HEK293 (cell line): ENCODE data around the gene PRIMA1.

Experiments used
- CTCF ChIA-PET: fragments of 350-600 bp; formaldehyde crosslinking; extraction: SDS; loops from one replicate; lab custom pipeline; 2021; ENCODE audit warnings: antibody characterized with exemption; lab: Yijun Ruan, JAX
- POLR2A ChIA-PET: fragments of 300-600 bp; formaldehyde crosslinking; extraction: SDS; loops from one replicate; lab custom pipeline; 2020; ENCODE audit warnings: antibody characterized with exemption, inconsistent platforms; lab: Yijun Ruan, JAX
- H3K27ac ChIP-seq: fragments of 200-500 bp; sonication (Bioruptor generic); 2 replicates; pipeline ENCODE4 v1.5.1; 2014; ENCODE audit warnings: low read depth, low read length, control low read depth, inconsistent platforms; ENCODE audit errors: extremely low read depth
- H3K36me3 ChIP-seq, 2 experiments: fragments of 200-500 bp in 1 of 2; sonication (Bioruptor generic) in 1 of 2; 1 replicate in 1 of 2; 2 replicates in 1 of 2; pipeline ENCODE4 v1.5.1; 2014 to 2017; ENCODE audit warnings: inconsistent platforms in 2 of 2, low read length in 2 of 2; ENCODE audit not compliant: control insufficient read depth in 2 of 2, insufficient read depth in 1 of 2
- H3K4me1 ChIP-seq: fragments of 200-500 bp; sonication (Bioruptor generic); 2 replicates; pipeline ENCODE4 v1.5.1; 2014; ENCODE audit warnings: mild to moderate bottlenecking, low read length, inconsistent platforms; ENCODE audit not compliant: control insufficient read depth, insufficient read depth
- H3K4me3 ChIP-seq: 2 replicates; pipeline ENCODE4 v1.5.1; 2011; ENCODE audit warnings: low read depth, mild to moderate bottlenecking, control low read depth, low read length, moderate library complexity
- H3K9me3 ChIP-seq: fragments of 200-500 bp; sonication (Bioruptor generic); 2 replicates; pipeline ENCODE4 v1.5.1; 2014; ENCODE audit warnings: low read depth, low read length, inconsistent platforms; ENCODE audit not compliant: control insufficient read depth, insufficient read depth
- GFI1B ChIP-seq: fragments of 450-650 bp; formaldehyde crosslinking; IDR thresholded peaks from 2 replicates; pipeline ENCODE4 v1.5.1; 2016; ENCODE audit warnings: missing biosample characterization, missing genetic modification characterization
- KLF1 ChIP-seq: fragments of 450-650 bp; formaldehyde crosslinking; IDR thresholded peaks from 2 replicates; pipeline ENCODE4 v1.5.1; 2016; ENCODE audit warnings: missing biosample characterization, missing genetic modification characterization
- MEIS1 ChIP-seq: sonication (generic); formaldehyde crosslinking; IDR thresholded peaks from 2 replicates; pipeline ENCODE4 v1.8.1; 2022; ENCODE audit warnings: missing genetic modification reagents, mild to moderate bottlenecking, borderline replicate concordance
- MZF1 ChIP-seq: fragments of 450-650 bp; formaldehyde crosslinking; IDR thresholded peaks from 2 replicates; pipeline ENCODE4 v1.5.1; 2017; ENCODE audit warnings: missing biosample characterization, missing genetic modification characterization, borderline replicate concordance
- PBX3 ChIP-seq: sonication (generic); formaldehyde crosslinking; IDR thresholded peaks from 2 replicates; pipeline ENCODE4 v1.8.1; 2022; ENCODE audit warnings: mild to moderate bottlenecking, moderate library complexity, missing genetic modification reagents
- PRDM2 ChIP-seq: fragments of 450-650 bp; formaldehyde crosslinking; IDR thresholded peaks from 2 replicates; pipeline ENCODE4 v1.5.1; 2016; ENCODE audit warnings: missing biosample characterization, missing genetic modification characterization, borderline replicate concordance
- SALL2 ChIP-seq: fragments of 450-650 bp; formaldehyde crosslinking; IDR thresholded peaks from 2 replicates; pipeline ENCODE4 v1.5.0; 2017; ENCODE audit warnings: missing biosample characterization, mild to moderate bottlenecking, missing genetic modification characterization, borderline replicate concordance
- SETDB1 ChIP-seq: IDR thresholded peaks from one replicate; pipeline ENCODE4 v1.6.1; 2017; ENCODE audit warnings: mild to moderate bottlenecking, low read length, moderate library complexity, mixed read lengths; ENCODE audit not compliant: insufficient read length
- SP2 ChIP-seq: fragments of 450-650 bp; formaldehyde crosslinking; IDR thresholded peaks from 2 replicates; pipeline ENCODE4 v1.5.1; 2016; ENCODE audit warnings: missing biosample characterization, missing genetic modification characterization
- SP7 ChIP-seq: fragments of 450-650 bp; formaldehyde crosslinking; IDR thresholded peaks from 2 replicates; pipeline ENCODE4 v1.5.1; 2016; ENCODE audit warnings: missing biosample characterization, missing genetic modification characterization
- ZBTB20 ChIP-seq: fragments of 450-650 bp; formaldehyde crosslinking; IDR thresholded peaks from 2 replicates; pipeline ENCODE4 v1.5.1; 2016; ENCODE audit warnings: missing biosample characterization, missing genetic modification characterization
- ZNF114 ChIP-seq: fragments of 450-650 bp; formaldehyde crosslinking; IDR thresholded peaks from 2 replicates; pipeline ENCODE4 v1.5.0; 2017; ENCODE audit warnings: missing biosample characterization, missing genetic modification characterization
- ZNF140 ChIP-seq: fragments of 450-650 bp; formaldehyde crosslinking; IDR thresholded peaks from 2 replicates; pipeline ENCODE4 v1.5.1; 2016; ENCODE audit warnings: missing biosample characterization, missing genetic modification characterization
- ZNF37A ChIP-seq: fragments of 450-650 bp; IDR thresholded peaks from 2 replicates; pipeline ENCODE4 v1.5.1; 2018; ENCODE audit warnings: missing biosample characterization, missing genetic modification characterization
- ZNF391 ChIP-seq: fragments of 450-650 bp; formaldehyde crosslinking; IDR thresholded peaks from 2 replicates; pipeline ENCODE4 v1.5.1; 2016; ENCODE audit warnings: low read depth, missing biosample characterization, missing genetic modification characterization, borderline replicate concordance
- ZNF433 ChIP-seq: fragments of 450-650 bp; formaldehyde crosslinking; IDR thresholded peaks from 2 replicates; pipeline ENCODE4 v1.5.1; 2016; ENCODE audit warnings: missing biosample characterization, missing genetic modification characterization, low read depth
- ZNF514 ChIP-seq: fragments of 450-650 bp; formaldehyde crosslinking; IDR thresholded peaks from 2 replicates; pipeline ENCODE4 v1.5.1; 2016; ENCODE audit warnings: missing biosample characterization, missing genetic modification characterization
- ZNF544 ChIP-seq: fragments of 450-650 bp; formaldehyde crosslinking; IDR thresholded peaks from 2 replicates; pipeline ENCODE4 v1.5.0; 2017; ENCODE audit warnings: missing biosample characterization, missing genetic modification characterization
- ZNF677 ChIP-seq: fragments of 450-650 bp; IDR thresholded peaks from 2 replicates; pipeline ENCODE4 v1.5.0; 2018; ENCODE audit warnings: missing biosample characterization, mild to moderate bottlenecking, missing genetic modification characterization, moderate library complexity
- ZNF692 ChIP-seq: fragments of 450-650 bp; formaldehyde crosslinking; IDR thresholded peaks from 2 replicates; pipeline ENCODE4 v1.5.1; 2016; ENCODE audit warnings: missing biosample characterization, missing genetic modification characterization
- ZNF707 ChIP-seq: fragments of 450-650 bp; formaldehyde crosslinking; IDR thresholded peaks from 2 replicates; pipeline ENCODE4 v1.5.1; 2016; ENCODE audit warnings: missing biosample characterization, missing genetic modification characterization
- TF ChIP-seq, protein P1 (sequence below): fragments of 450-650 bp; formaldehyde crosslinking; IDR thresholded peaks from 2 replicates; pipeline ENCODE4 v1.5.1; 2016; ENCODE audit warnings: missing biosample characterization, missing genetic modification characterization
- TF ChIP-seq, protein P2 (sequence below): IDR thresholded peaks from 2 replicates; pipeline ENCODE4 v1.6.1; 2011; ENCODE audit warnings: mild to moderate bottlenecking, low read depth, low read length, borderline replicate concordance
- TF ChIP-seq, protein P3 (sequence below): fragments of 450-650 bp; formaldehyde crosslinking; IDR thresholded peaks from 2 replicates; pipeline ENCODE4 v1.5.1; 2016; ENCODE audit warnings: missing biosample characterization, missing genetic modification characterization

Gene PRIMA1

GRCh38 chr14:93682459-93682858, 105.8 kb downstream of the PRIMA1 start:
- CTCF ChIA-PET = interaction anchor here (0.6 kb wide), 1 partner anchor 297 kb away, joined by 4 read pairs; no protein-coding TSS in a partner anchor
- Histone ChIP-seq H3K36me3 (no peaks in the 10 kb centered on the region), H3K4me1 (no peaks in the 10 kb centered on the region), H3K9me3 (no peaks in the 10 kb centered on the region), H3K4me3 (no peak overlapping the region), H3K27ac (no peak overlapping the region)
- POLR2A ChIA-PET = no interaction called here
- TF ChIP-seq PBX3 (CRISPR knock-in tag) = no peak
- TF ChIP-seq ZBTB20 (tag by site-specific recombination) = no peak
- no peak for TF ChIP-seq MZF1 (tag by site-specific recombination)
- TF ChIP-seq ZNF140 = no peak
- no peak for TF ChIP-seq SP2 (tag by site-specific recombination)
- TF ChIP-seq ZNF544 (tag by site-specific recombination) = no peak
- no peak for TF ChIP-seq ZNF514
- no peak for TF ChIP-seq KLF1 (tag by site-specific recombination)
- TF ChIP-seq ZNF433 (tag by site-specific recombination) = no peak
- TF ChIP-seq ZNF114 (tag by site-specific recombination) = no peak
- TF ChIP-seq, protein P1, sequence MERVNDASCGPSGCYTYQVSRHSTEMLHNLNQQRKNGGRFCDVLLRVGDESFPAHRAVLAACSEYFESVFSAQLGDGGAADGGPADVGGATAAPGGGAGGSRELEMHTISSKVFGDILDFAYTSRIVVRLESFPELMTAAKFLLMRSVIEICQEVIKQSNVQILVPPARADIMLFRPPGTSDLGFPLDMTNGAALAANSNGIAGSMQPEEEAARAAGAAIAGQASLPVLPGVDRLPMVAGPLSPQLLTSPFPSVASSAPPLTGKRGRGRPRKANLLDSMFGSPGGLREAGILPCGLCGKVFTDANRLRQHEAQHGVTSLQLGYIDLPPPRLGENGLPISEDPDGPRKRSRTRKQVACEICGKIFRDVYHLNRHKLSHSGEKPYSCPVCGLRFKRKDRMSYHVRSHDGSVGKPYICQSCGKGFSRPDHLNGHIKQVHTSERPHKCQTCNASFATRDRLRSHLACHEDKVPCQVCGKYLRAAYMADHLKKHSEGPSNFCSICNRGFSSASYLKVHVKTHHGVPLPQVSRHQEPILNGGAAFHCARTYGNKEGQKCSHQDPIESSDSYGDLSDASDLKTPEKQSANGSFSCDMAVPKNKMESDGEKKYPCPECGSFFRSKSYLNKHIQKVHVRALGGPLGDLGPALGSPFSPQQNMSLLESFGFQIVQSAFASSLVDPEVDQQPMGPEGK (tag by site-specific recombination) = no peak
- TF ChIP-seq ZNF37A (tag by site-specific recombination) = no peak
- no peak for TF ChIP-seq ZNF391 (tag by site-specific recombination)
- no peak for TF ChIP-seq GFI1B (tag by site-specific recombination)
- TF ChIP-seq, protein P2, sequence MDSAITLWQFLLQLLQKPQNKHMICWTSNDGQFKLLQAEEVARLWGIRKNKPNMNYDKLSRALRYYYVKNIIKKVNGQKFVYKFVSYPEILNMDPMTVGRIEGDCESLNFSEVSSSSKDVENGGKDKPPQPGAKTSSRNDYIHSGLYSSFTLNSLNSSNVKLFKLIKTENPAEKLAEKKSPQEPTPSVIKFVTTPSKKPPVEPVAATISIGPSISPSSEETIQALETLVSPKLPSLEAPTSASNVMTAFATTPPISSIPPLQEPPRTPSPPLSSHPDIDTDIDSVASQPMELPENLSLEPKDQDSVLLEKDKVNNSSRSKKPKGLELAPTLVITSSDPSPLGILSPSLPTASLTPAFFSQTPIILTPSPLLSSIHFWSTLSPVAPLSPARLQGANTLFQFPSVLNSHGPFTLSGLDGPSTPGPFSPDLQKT = no peak
- no peak for TF ChIP-seq ZNF707
- TF ChIP-seq, protein P3, sequence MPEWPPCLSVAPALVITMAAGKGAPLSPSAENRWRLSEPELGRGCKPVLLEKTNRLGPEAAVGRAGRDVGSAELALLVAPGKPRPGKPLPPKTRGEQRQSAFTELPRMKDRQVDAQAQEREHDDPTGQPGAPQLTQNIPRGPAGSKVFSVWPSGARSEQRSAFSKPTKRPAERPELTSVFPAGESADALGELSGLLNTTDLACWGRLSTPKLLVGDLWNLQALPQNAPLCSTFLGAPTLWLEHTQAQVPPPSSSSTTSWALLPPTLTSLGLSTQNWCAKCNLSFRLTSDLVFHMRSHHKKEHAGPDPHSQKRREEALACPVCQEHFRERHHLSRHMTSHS (tag by site-specific recombination) = no peak
- no peak for TF ChIP-seq ZNF692
- TF ChIP-seq SETDB1 = no peak

DNA sequence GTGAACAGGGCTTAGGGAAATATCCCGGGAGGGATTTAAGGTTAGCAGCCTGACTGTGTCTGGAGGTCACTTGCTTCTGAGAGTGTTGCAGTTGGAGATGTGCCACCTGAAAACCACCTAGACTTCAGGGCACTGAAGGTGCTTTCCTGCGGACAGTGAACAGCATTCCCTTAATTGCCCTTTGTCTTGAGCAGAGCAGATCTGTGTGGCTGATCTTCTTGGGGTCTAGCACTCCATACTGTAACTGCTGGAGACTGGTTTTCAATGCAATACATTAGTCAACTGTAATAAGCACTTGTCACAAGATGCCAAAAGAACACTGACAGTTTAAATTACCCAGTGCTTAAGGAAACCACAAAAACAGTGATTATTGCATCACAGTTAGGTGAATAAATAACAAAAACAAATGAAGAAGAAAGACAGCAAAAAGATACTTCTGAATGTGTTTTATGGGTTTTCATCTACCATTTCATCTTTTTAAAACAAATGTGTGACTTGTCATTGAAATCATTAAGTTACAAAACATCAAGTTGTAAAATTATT, 111.8 kb downstream of the PRIMA1 start:
- H3K27ac ChIP-seq = no peak overlapping the region
- no peaks in the 10 kb centered on the region for H3K4me1 ChIP-seq
- no peaks in the 10 kb centered on the region for H3K9me3 ChIP-seq
- CTCF ChIA-PET = no interaction called here
- H3K36me3 ChIP-seq = no peaks in the 10 kb centered on the region
- H3K4me3 ChIP-seq = no peak overlapping the region
- POLR2A ChIA-PET = no interaction called here
- no peak for TF ChIP-seq PRDM2 (tag by site-specific recombination)
- peak; percentile 97 for TF ChIP-seq ZNF677 (tag by site-specific recombination)
- peak; percentile 89 for TF ChIP-seq SP7
- TF ChIP-seq SALL2 (tag by site-specific recombination) = no peak
- TF ChIP-seq MEIS1 (CRISPR knock-in tag) = no peak
